ENCODE measurements around the gene TNNT2.

The TNNT2 gene

GRCh38 chr1:201419256-201419655, 41.8 kb upstream of the TNNT2 start:
- no peaks in the 10 kb centered on the region for H3K4me1 ChIP-seq (ENCODE audit: control insufficient read depth in 5 of 5, insufficient read depth in 5 of 5, low read length in 5 of 5)
- H3K36me3 ChIP-seq (ENCODE audit: control insufficient read depth in 5 of 5, insufficient read depth in 5 of 5, low read length in 5 of 5) = no peaks in the 10 kb centered on the region
- H3K27me3 ChIP-seq (ENCODE audit: control insufficient read depth in 5 of 5, insufficient read depth in 4 of 5, low read length in 5 of 5) = peaks cover 0 to 7% (median 0%) of the 10 kb centered on the region in 5 donors
- H3K9me3 ChIP-seq (ENCODE audit: control insufficient read depth in 5 of 5, low read length in 5 of 5) = peaks cover 0 to 4% (median 0%) of the 10 kb centered on the region in 5 donors
- H3K27ac ChIP-seq (ENCODE audit: low read depth, low read length) = no peak overlapping the region
- no peak overlapping the region for H3K9ac ChIP-seq (ENCODE audit: low read length in 5 of 5)
- no peak overlapping the region for H3K4me3 ChIP-seq (ENCODE audit: low read depth in 1 of 5, low read length in 5 of 5)

- H3K9me3 ChIP-seq (ENCODE audit: control insufficient read depth in 5 of 5, low read length in 5 of 5) = no peaks in the 10 kb centered on the region
- H3K9ac ChIP-seq (ENCODE audit: low read length in 5 of 5) = no peak overlapping the region
- H3K27ac ChIP-seq (ENCODE audit: low read depth, low read length) = no peak overlapping the region
- no peak overlapping the region for H3K4me3 ChIP-seq (ENCODE audit: low read depth in 1 of 5, low read length in 5 of 5)
- peaks cover 0 to 7% (median 0%) of the 10 kb centered on the region in 5 donors for H3K27me3 ChIP-seq (ENCODE audit: control insufficient read depth in 5 of 5, insufficient read depth in 4 of 5, low read length in 5 of 5)
- H3K36me3 ChIP-seq (ENCODE audit: control insufficient read depth in 5 of 5, insufficient read depth in 5 of 5, low read length in 5 of 5) = no peaks in the 10 kb centered on the region
- no peaks in the 10 kb centered on the region for H3K4me1 ChIP-seq (ENCODE audit: control insufficient read depth in 5 of 5, insufficient read depth in 5 of 5, low read length in 5 of 5)
Measured at GRCh38 chr1:201418461-201418860, 41.0 kb upstream of the TNNT2 start.

DNA sequence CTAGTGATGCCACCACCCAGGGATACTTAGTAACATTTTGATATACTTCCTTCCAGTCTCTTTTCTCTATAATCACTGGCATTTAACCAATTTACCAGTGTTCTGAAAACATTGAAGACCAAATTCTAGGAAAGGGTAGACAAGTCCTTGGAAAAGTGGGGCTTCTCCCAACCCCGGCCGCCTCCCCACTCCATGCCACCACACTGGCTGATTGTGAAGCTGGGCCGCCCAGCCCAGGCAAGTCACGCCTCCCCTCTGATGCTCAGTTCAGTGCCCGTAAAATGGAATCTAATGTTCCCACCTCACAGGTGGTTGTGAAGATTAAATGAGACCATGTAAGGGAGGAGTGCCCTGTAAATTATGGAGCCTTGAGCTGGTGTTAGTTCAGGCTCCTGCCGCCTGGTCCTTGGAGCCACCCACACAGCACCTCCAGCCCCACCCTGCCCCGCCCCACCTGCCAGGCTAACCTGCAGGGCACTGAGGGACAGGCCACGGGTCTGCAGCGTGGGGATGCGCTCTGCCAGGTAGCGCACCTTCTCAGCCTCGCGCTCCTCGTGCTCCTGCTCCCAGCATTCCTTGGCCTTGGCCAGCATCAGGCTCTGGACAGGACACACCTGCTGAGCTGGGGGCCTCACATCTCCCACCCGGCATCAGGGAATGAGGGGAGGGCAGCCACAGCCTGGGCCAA, 36.7 kb upstream of the TNNT2 start:
- H3K27ac ChIP-seq (ENCODE audit: low read depth, low read length) = no peak overlapping the region
- no peak overlapping the region for H3K4me3 ChIP-seq (ENCODE audit: low read depth in 1 of 5, low read length in 5 of 5)
- H3K9ac ChIP-seq (ENCODE audit: low read length in 5 of 5) = no peak overlapping the region
- no peaks in the 10 kb centered on the region for H3K9me3 ChIP-seq (ENCODE audit: control insufficient read depth in 5 of 5, low read length in 5 of 5)
- peaks cover 0 to 5% (median 4%) of the 10 kb centered on the region in 5 donors for H3K27me3 ChIP-seq (ENCODE audit: control insufficient read depth in 5 of 5, insufficient read depth in 4 of 5, low read length in 5 of 5)
- no peaks in the 10 kb centered on the region for H3K4me1 ChIP-seq (ENCODE audit: control insufficient read depth in 5 of 5, insufficient read depth in 5 of 5, low read length in 5 of 5)
- H3K36me3 ChIP-seq (ENCODE audit: control insufficient read depth in 5 of 5, insufficient read depth in 5 of 5, low read length in 5 of 5) = no peaks in the 10 kb centered on the region

- Histone ChIP-seq H3K36me3 (ENCODE audit: control insufficient read depth in 5 of 5, insufficient read depth in 5 of 5, low read length in 5 of 5) (no peaks in the 10 kb centered on the region), H3K27me3 (ENCODE audit: control insufficient read depth in 5 of 5, insufficient read depth in 4 of 5, low read length in 5 of 5) (peaks cover 0 to 10% (median 3%) of the 10 kb centered on the region in 5 donors), H3K9ac (ENCODE audit: low read length in 5 of 5) (no peak overlapping the region), H3K27ac (ENCODE audit: low read depth, low read length) (no peak overlapping the region), H3K4me3 (ENCODE audit: low read depth in 1 of 5, low read length in 5 of 5) (no peak overlapping the region), H3K9me3 (ENCODE audit: control insufficient read depth in 5 of 5, low read length in 5 of 5) (no peaks in the 10 kb centered on the region), H3K4me1 (ENCODE audit: control insufficient read depth in 5 of 5, insufficient read depth in 5 of 5, low read length in 5 of 5) (peaks cover 0 to 6% (median 4%) of the 10 kb centered on the region in 5 donors)
Measured at GRCh38 chr1:201411292-201411691, 33.8 kb upstream of the TNNT2 start.

DNA sequence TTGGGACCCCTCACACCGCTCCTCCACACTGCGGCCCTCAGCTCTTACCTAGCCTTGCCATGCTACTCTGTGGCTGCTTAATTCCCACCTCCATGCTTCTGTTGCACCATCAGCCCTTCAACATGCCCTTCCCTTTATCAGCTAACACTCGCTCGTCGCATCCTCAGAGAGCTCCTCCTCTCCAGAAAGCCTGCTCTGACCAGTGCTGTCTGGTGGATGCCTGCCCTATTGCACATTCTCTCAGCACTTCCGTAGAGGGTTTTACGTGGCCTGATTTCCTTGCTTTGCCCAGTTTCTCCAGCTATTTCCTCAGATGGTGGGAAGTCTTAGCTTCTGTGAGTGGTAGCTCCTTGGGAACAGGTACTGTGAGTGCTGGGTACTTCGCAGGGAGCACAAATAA, 32.0 kb upstream of the TNNT2 start:
- H3K27me3 ChIP-seq (ENCODE audit: control insufficient read depth in 5 of 5, insufficient read depth in 4 of 5, low read length in 5 of 5) = peaks cover 0 to 7% (median 4%) of the 10 kb centered on the region in 5 donors
- no peak overlapping the region for H3K9ac ChIP-seq (ENCODE audit: low read length in 5 of 5)
- H3K9me3 ChIP-seq (ENCODE audit: control insufficient read depth in 5 of 5, low read length in 5 of 5) = no peaks in the 10 kb centered on the region
- H3K36me3 ChIP-seq (ENCODE audit: control insufficient read depth in 5 of 5, insufficient read depth in 5 of 5, low read length in 5 of 5) = no peaks in the 10 kb centered on the region
- H3K4me3 ChIP-seq (ENCODE audit: low read depth in 1 of 5, low read length in 5 of 5) = no peak overlapping the region
- no peak overlapping the region for H3K27ac ChIP-seq (ENCODE audit: low read depth, low read length)
- H3K4me1 ChIP-seq (ENCODE audit: control insufficient read depth in 5 of 5, insufficient read depth in 5 of 5, low read length in 5 of 5) = peaks cover 0 to 6% (median 4%) of the 10 kb centered on the region in 5 donors

- H3K9me3 ChIP-seq (ENCODE audit: control insufficient read depth in 5 of 5, low read length in 5 of 5) = no peaks in the 10 kb centered on the region
- H3K4me1 ChIP-seq (ENCODE audit: control insufficient read depth in 5 of 5, insufficient read depth in 5 of 5, low read length in 5 of 5) = peaks cover 0 to 6% (median 4%) of the 10 kb centered on the region in 5 donors
- no peak overlapping the region for H3K4me3 ChIP-seq (ENCODE audit: low read depth in 1 of 5, low read length in 5 of 5)
- no peak overlapping the region for H3K9ac ChIP-seq (ENCODE audit: low read length in 5 of 5)
- no peak overlapping the region for H3K27ac ChIP-seq (ENCODE audit: low read depth, low read length)
- H3K27me3 ChIP-seq (ENCODE audit: control insufficient read depth in 5 of 5, insufficient read depth in 4 of 5, low read length in 5 of 5) = peaks cover 0 to 7% (median 4%) of the 10 kb centered on the region in 5 donors
- no peaks in the 10 kb centered on the region for H3K36me3 ChIP-seq (ENCODE audit: control insufficient read depth in 5 of 5, insufficient read depth in 5 of 5, low read length in 5 of 5)
Measured at GRCh38 chr1:201408834-201409200, 31.3 kb upstream of the TNNT2 start.

GRCh38 chr1:201408176-201408833, 30.8 kb upstream of the TNNT2 start:
- no peak overlapping the region for H3K9ac ChIP-seq (ENCODE audit: low read length in 5 of 5)

DNA sequence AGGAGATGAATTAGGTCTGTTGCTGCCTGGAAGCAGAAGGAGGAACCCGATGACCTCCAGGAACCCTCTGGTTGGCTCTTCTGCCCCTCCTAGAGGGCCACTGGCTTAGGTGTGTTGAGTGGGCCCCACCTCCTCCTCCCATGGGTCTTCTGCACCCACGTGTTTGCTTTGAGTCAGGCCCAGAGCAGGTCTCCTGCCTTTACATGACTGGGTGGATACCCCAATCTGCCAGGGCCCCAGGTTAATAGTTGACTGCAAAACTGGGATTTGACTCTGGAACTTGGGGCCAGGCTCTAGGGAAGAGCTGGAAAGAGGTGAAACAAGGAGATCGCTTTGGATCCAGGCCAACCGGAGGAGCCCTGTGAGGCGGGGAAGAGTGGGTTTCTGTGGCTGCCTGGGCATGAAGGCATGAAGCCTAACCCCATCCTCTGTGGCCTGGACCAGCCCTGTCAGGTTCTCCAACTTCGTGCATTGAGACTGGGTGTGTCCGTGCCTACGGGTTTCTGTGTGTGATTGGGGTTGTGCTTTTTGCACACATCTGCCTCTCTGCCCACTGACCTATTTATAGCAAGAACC, 29.4 kb upstream of the TNNT2 start:
- peaks cover 0 to 6% (median 4%) of the 10 kb centered on the region in 5 donors for H3K4me1 ChIP-seq (ENCODE audit: control insufficient read depth in 5 of 5, insufficient read depth in 5 of 5, low read length in 5 of 5)
- no peak overlapping the region for H3K27ac ChIP-seq (ENCODE audit: low read depth, low read length)
- peaks cover 3 to 11% (median 6%) of the 10 kb centered on the region in 5 donors for H3K27me3 ChIP-seq (ENCODE audit: control insufficient read depth in 5 of 5, insufficient read depth in 4 of 5, low read length in 5 of 5)
- H3K36me3 ChIP-seq (ENCODE audit: control insufficient read depth in 5 of 5, insufficient read depth in 5 of 5, low read length in 5 of 5) = no peaks in the 10 kb centered on the region
- H3K4me3 ChIP-seq (ENCODE audit: low read depth in 1 of 5, low read length in 5 of 5) = no peak overlapping the region
- no peak overlapping the region for H3K9ac ChIP-seq (ENCODE audit: low read length in 5 of 5)
- no peaks in the 10 kb centered on the region for H3K9me3 ChIP-seq (ENCODE audit: control insufficient read depth in 5 of 5, low read length in 5 of 5)

More at GRCh38 chr1:201408176-201408833, 30.8 kb upstream of the TNNT2 start:
- H3K4me3 ChIP-seq (ENCODE audit: low read depth in 1 of 5, low read length in 5 of 5) = no peak overlapping the region
- no peaks in the 10 kb centered on the region for H3K9me3 ChIP-seq (ENCODE audit: control insufficient read depth in 5 of 5, low read length in 5 of 5)
- H3K4me1 ChIP-seq (ENCODE audit: control insufficient read depth in 5 of 5, insufficient read depth in 5 of 5, low read length in 5 of 5) = peaks cover 0 to 6% (median 4%) of the 10 kb centered on the region in 5 donors
- H3K27me3 ChIP-seq (ENCODE audit: control insufficient read depth in 5 of 5, insufficient read depth in 4 of 5, low read length in 5 of 5) = peaks cover 0 to 7% (median 4%) of the 10 kb centered on the region in 5 donors
- H3K27ac ChIP-seq (ENCODE audit: low read depth, low read length) = no peak overlapping the region
- no peaks in the 10 kb centered on the region for H3K36me3 ChIP-seq (ENCODE audit: control insufficient read depth in 5 of 5, insufficient read depth in 5 of 5, low read length in 5 of 5)

DNA sequence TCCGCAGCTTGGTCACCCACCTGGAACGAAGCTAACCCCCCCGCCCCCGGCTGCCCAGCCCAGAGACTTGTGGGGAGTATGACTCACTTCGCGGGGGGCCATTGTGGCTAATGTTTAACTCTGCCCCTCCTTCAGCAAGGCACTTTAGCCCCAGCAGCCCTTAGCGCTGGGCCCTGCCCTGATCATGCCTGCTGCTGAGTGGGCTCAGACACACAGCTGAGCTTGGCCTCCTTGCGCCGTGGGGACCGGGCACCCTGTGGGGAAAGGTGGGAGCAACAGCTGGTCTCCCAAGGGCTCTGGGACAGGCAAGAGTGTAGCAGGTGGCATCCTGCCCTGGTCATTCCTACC, 28.0 kb upstream of the TNNT2 start:
- no peak overlapping the region for H3K27ac ChIP-seq (ENCODE audit: low read depth, low read length)
- no peak overlapping the region for H3K4me3 ChIP-seq (ENCODE audit: low read depth in 1 of 5, low read length in 5 of 5)
- peaks cover 0 to 6% (median 4%) of the 10 kb centered on the region in 5 donors for H3K4me1 ChIP-seq (ENCODE audit: control insufficient read depth in 5 of 5, insufficient read depth in 5 of 5, low read length in 5 of 5)
- no peak overlapping the region for H3K9ac ChIP-seq (ENCODE audit: low read length in 5 of 5)
- H3K36me3 ChIP-seq (ENCODE audit: control insufficient read depth in 5 of 5, insufficient read depth in 5 of 5, low read length in 5 of 5) = no peaks in the 10 kb centered on the region
- no peaks in the 10 kb centered on the region for H3K9me3 ChIP-seq (ENCODE audit: control insufficient read depth in 5 of 5, low read length in 5 of 5)
- H3K27me3 ChIP-seq (ENCODE audit: control insufficient read depth in 5 of 5, insufficient read depth in 4 of 5, low read length in 5 of 5) = peaks cover 3 to 25% (median 14%) of the 10 kb centered on the region in 5 donors
